ENCODE results near the gene MFN1. TPM values are rescaled to one million over a fixed set of nuclear protein-coding genes. Genes with fewer than 3 reads are reported as not detected.
"Not testable (repeated sequence)": the region's sequence is repeated elsewhere in the genome, so short reads cannot be mapped to it uniquely, and the experiment has no call there.

Gene MFN1
- total RNA-seq, 2 donors from 2014 or later: 39.4 to 84.0 TPM

GRCh38 chr3:179301645-179302044 lies 45.9 kb upstream of the MFN1 start:
- DNase-seq (no peak), ATAC-seq (no peak)
- 59 to 61% methylated on average over 3 of the region's 3 CpGs for WGBS, 2 donors
- intact Hi-C loops (cut with DNase I): loop anchor here (10.0 kb wide), 1 partner anchor 197 kb away; no protein-coding TSS in a partner anchor
- Histone ChIP-seq H3K27ac (no peak overlapping the region), H3K27me3 (no peaks in the 10 kb centered on the region), H3K9me3 (no peaks in the 10 kb centered on the region), H3K4me3 (no peak overlapping the region), H3K36me3 (replicated peaks in 1 of 2; ENCODE audit: insufficient read depth in 1 of 2, low read depth in 2 of 2) (no peaks in the 10 kb centered on the region), H3K4me1 (no peaks in the 10 kb centered on the region)
- TF ChIP-seq CTCF (IDR thresholded peaks at IDR 0.05) (no peak), POLR2A (IDR thresholded peaks at IDR 0.05) (no peak)

- intact Hi-C loops (cut with DNase I): loop anchor here (10.0 kb wide), 1 partner anchor 197 kb away; no protein-coding TSS in a partner anchor
- DNase-seq (no peak), ATAC-seq (no peak)
- TF ChIP-seq CTCF (IDR thresholded peaks at IDR 0.05): no peak
- Histone ChIP-seq H3K4me3 (no peak overlapping the region), H3K9me3 (no peaks in the 10 kb centered on the region), H3K36me3 (replicated peaks in 1 of 2; ENCODE audit: insufficient read depth in 1 of 2, low read depth in 2 of 2) (no peaks in the 10 kb centered on the region), H3K4me1 (no peaks in the 10 kb centered on the region), H3K27me3 (no peaks in the 10 kb centered on the region), H3K27ac (no peak overlapping the region)
- WGBS, 2 donors: 79 to 83% methylated on average over 7 of the region's 7 CpGs
These were observed 45.4 kb upstream of the MFN1 start for GRCh38 chr3:179302111-179302510.

- Histone ChIP-seq H3K4me1 (no peaks in the 10 kb centered on the region), H3K36me3 (replicated peaks in 1 of 2; ENCODE audit: insufficient read depth in 1 of 2, low read depth in 2 of 2) (no peaks in the 10 kb centered on the region), H3K9me3 (no peaks in the 10 kb centered on the region), H3K4me3 (no peak overlapping the region), H3K27ac (no peak overlapping the region), H3K27me3 (no peaks in the 10 kb centered on the region)
- no peak for ATAC-seq
- intact Hi-C loops (cut with DNase I): loop anchor here (10.0 kb wide), 1 partner anchor 200 kb away; no protein-coding TSS in a partner anchor
- 22 to 33% methylated on average over 2 of the region's 2 CpGs for WGBS, 2 donors
- no peak for TF ChIP-seq CTCF (IDR thresholded peaks at IDR 0.05)
- no peak for DNase-seq
These were observed 42.9 kb upstream of the MFN1 start for GRCh38 chr3:179304605-179305004.

- ATAC-seq; H3K27ac ChIP-seq; H3K4me3 ChIP-seq; DNase-seq; H3K9me3 ChIP-seq; H3K27me3 ChIP-seq; H3K36me3 ChIP-seq (replicated peaks in 1 of 2; ENCODE audit: insufficient read depth in 1 of 2, low read depth in 2 of 2); H3K4me1 ChIP-seq: not testable (repeated sequence)
- WGBS, 2 donors: 79 to 81% methylated on average over 2 of the region's 2 CpGs
- intact Hi-C loops (cut with DNase I): loop anchor here (10.0 kb wide), 1 partner anchor 203 kb away; no protein-coding TSS in a partner anchor
These were observed 40.1 kb upstream of the MFN1 start for GRCh38 chr3:179307362-179307761.

- H3K9me3 ChIP-seq: no peaks in the 10 kb centered on the region
- no peaks in the 10 kb centered on the region for H3K27me3 ChIP-seq
- ATAC-seq (no peak), DNase-seq (no peak)
- no peak overlapping the region for H3K27ac ChIP-seq
- TF ChIP-seq CTCF (IDR thresholded peaks at IDR 0.05): no peak
- no peak for TF ChIP-seq POLR2A (IDR thresholded peaks at IDR 0.05)
- no peaks in the 10 kb centered on the region for H3K4me1 ChIP-seq
- no peaks in the 10 kb centered on the region for H3K36me3 ChIP-seq (replicated peaks in 1 of 2; ENCODE audit: insufficient read depth in 1 of 2, low read depth in 2 of 2)
- intact Hi-C loops (cut with DNase I): loop anchor here (10.0 kb wide), 1 partner anchor 203 kb away; no protein-coding TSS in a partner anchor
- H3K4me3 ChIP-seq: no peak overlapping the region
These were observed 39.5 kb upstream of the MFN1 start for GRCh38 chr3:179308001-179308400.
